Activated CD4-positive, alpha-beta T cell treated with anti-CD3 and anti-CD28 coated beads for 36 hours (primary cell): ENCODE results near the gene AGFG2. TPM values are rescaled to one million over a fixed set of nuclear protein-coding genes. Genes with fewer than 3 reads are reported as not detected.
A peak's percentile ranks its signal among the peaks of the same experiment; 100 is the strongest.
"Not testable (repeated sequence)": the region's sequence is repeated elsewhere in the genome, so short reads cannot be mapped to it uniquely, and the experiment has no call there.

Source experiments
- ATAC-seq: fragments of 200-7000 bp; cut with Tn5 transposase; one replicate; pipeline ENCODE4 v1.10.0; 2021; ENCODE audit warnings: mild to moderate bottlenecking, moderate library complexity
- CTCF ChIA-PET: fragments of 350-600 bp; sonication (Branson Sonifier 250); formaldehyde crosslinking; loops from one replicate; lab custom pipeline; 2021; ENCODE audit warnings: antibody characterized with exemption; lab: Charles Lee
- POLR2A ChIA-PET: fragments of 350-600 bp; sonication (Branson Sonifier 250); formaldehyde crosslinking; loops from one replicate; lab custom pipeline; 2021; ENCODE audit warnings: antibody characterized with exemption, inconsistent platforms; lab: Charles Lee
- DNase-seq: peaks from one replicate; pipeline ENCODE4 v3.0.0-alpha.2; 2020
- H3K27ac Mint-ChIP-seq: one replicate; pipeline ENCODE4 v1.8.0; 2021; ENCODE audit warnings: mixed read lengths
- H3K27me3 Mint-ChIP-seq: one replicate; pipeline ENCODE4 v1.8.0; 2021; ENCODE audit warnings: mixed read lengths
- H3K36me3 Mint-ChIP-seq: one replicate; pipeline ENCODE4 v1.8.0; 2021; ENCODE audit warnings: low read depth, mixed read lengths
- H3K4me1 Mint-ChIP-seq: one replicate; pipeline ENCODE4 v1.8.0; 2021; ENCODE audit warnings: mixed read lengths
- H3K4me3 Mint-ChIP-seq: one replicate; pipeline ENCODE4 v1.8.0; 2021; ENCODE audit warnings: mild to moderate bottlenecking, moderate library complexity, mixed read lengths
- H3K9me3 Mint-ChIP-seq: one replicate; pipeline ENCODE4 v1.8.0; 2021; ENCODE audit warnings: low read depth, mixed read lengths
- intact Hi-C, 2 experiments: fragments of 100-400 bp; cut with DNase I in 1 of 2; cut with micrococcal nuclease in 1 of 2; formaldehyde crosslinking; loops; one replicate each; pipeline versions ENCODE4 v1.14.2 to v1.15.1; 2022 to 2024; cut with DNase I, micrococcal nuclease
- total RNA-seq, 2 experiments: library from RNA; stranded (reverse); gene quantifications; one replicate each; pipeline ENCODE4 v1.2.3, GENCODE V29; 2021

AGFG2 gene
- total RNA-seq, 2 experiments from 2014 or later, result 49.3 to 49.4 TPM

- CTCF ChIA-PET, result interaction anchor here (1.2 to 1.3 kb wide), 2 partner anchors 19 to 175 kb away, joined by 5 read pairs; no protein-coding TSS in a partner anchor
- POLR2A ChIA-PET, result no interaction called here
- Mint-ChIP-seq H3K4me1 (peaks cover 56% of the 10 kb centered on the region), H3K9me3 (no peaks in the 10 kb centered on the region), H3K27ac (peak overlapping the region; percentile 85), H3K4me3 (peak overlapping the region; percentile 98), H3K36me3 (peaks cover 14% of the 10 kb centered on the region), H3K27me3 (no peaks in the 10 kb centered on the region)
- DNase-seq (no peak), ATAC-seq (no peak)
- intact Hi-C loops, result loop anchor here in 1 of 2 experiments (10.0 kb wide), 2 partner anchors 455 to 525 kb away; partner anchors contain the start of genes COPS6, ZKSCAN1 and ZNF3
Observed at GRCh38 chr7:100540073-100540723, 1.2 kb downstream of the AGFG2 start.

GRCh38 chr7:100541309-100541708, 2.3 kb downstream of the AGFG2 start:
- POLR2A ChIA-PET, result interaction anchor here (1.3 kb wide), 1 partner anchor 14 kb away, joined by 5 read pairs; no protein-coding TSS in a partner anchor
- intact Hi-C loops, result loop anchor here in 1 of 2 experiments (10.0 kb wide), 2 partner anchors 457 to 527 kb away; partner anchors contain the start of genes COPS6, ZKSCAN1 and ZNF3
- Mint-ChIP-seq H3K4me3 (peak overlapping the region; percentile 98), H3K4me1 (peaks cover 66% of the 10 kb centered on the region), H3K27ac (peak overlapping the region; percentile 99), H3K36me3 (peaks cover 15% of the 10 kb centered on the region)
- not testable (repeated sequence) for H3K9me3 Mint-ChIP-seq, ATAC-seq, DNase-seq, H3K27me3 Mint-ChIP-seq
- CTCF ChIA-PET, result interaction anchor here (1.1 to 2.9 kb wide), 5 partner anchors 18 to 72 kb away, joined by 3 to 21 read pairs (median 5); partner anchors contain the start of gene TSC22D4

GRCh38 chr7:100543586-100543985, 4.6 kb downstream of the AGFG2 start:
- Mint-ChIP-seq H3K4me1 (peaks cover 83% of the 10 kb centered on the region), H3K4me3 (peak overlapping the region; percentile 98), H3K9me3 (no peaks in the 10 kb centered on the region), H3K27ac (peak overlapping the region; percentile 99), H3K36me3 (peaks cover 25% of the 10 kb centered on the region), H3K27me3 (no peaks in the 10 kb centered on the region)
- POLR2A ChIA-PET, result no interaction called here
- CTCF ChIA-PET, result interaction anchor here (1.6 to 2.9 kb wide), 2 partner anchors 16 to 182 kb away, joined by 3 to 21 read pairs; no protein-coding TSS in a partner anchor
- intact Hi-C loops, result loop anchor here in 1 of 2 experiments (10.0 kb wide), 2 partner anchors 459 to 529 kb away; partner anchors contain the start of genes COPS6, ZKSCAN1 and ZNF3
- ATAC-seq (no peak), DNase-seq (no peak)

- H3K27ac Mint-ChIP-seq, result peak overlapping the region; percentile 99
- POLR2A ChIA-PET, result interaction anchor here (0.9 to 1.6 kb wide), 2 partner anchors 17 to 116 kb away, joined by 3 to 7 read pairs; partner anchors contain the start of gene ZCWPW1
- ATAC-seq, result no peak
Observed at GRCh38 chr7:100544386-100544785, 5.4 kb downstream of the AGFG2 start.

GRCh38 chr7:100544967-100545359, 6.0 kb downstream of the AGFG2 start:
- Mint-ChIP-seq H3K27ac (peak overlapping the region; percentile 99), H3K27me3 (no peaks in the 10 kb centered on the region), H3K4me3 (peak overlapping the region; percentile 98), H3K4me1 (peaks cover 95% of the 10 kb centered on the region), H3K36me3 (peaks cover 36% of the 10 kb centered on the region), H3K9me3 (no peaks in the 10 kb centered on the region)
- DNase-seq, result no peak
- ATAC-seq, result no peak
- CTCF ChIA-PET, result interaction anchor here (0.9 to 2.2 kb wide), 11 partner anchors 10 to 180 kb away, joined by 3 to 20 read pairs (median 4); no protein-coding TSS in a partner anchor
- intact Hi-C loops, result loop anchor here (1.0 to 10.0 kb wide), 9 partner anchors 14 to 530 kb away; partner anchors contain the start of genes COPS6 (in 1 of the 2), MEPCE (in 1 of the 2), MOSPD3 (in 1 of the 2) and TSC22D4 (in 1 of the 2)
- POLR2A ChIA-PET, result interaction anchor here (0.9 to 1.6 kb wide), 2 partner anchors 17 to 116 kb away, joined by 3 to 7 read pairs; partner anchors contain the start of gene ZCWPW1

More at GRCh38 chr7:100544386-100544785, 5.4 kb downstream of the AGFG2 start:
- H3K4me1 Mint-ChIP-seq, result peaks cover 90% of the 10 kb centered on the region
- intact Hi-C loops, result loop anchor here (2.0 to 10.0 kb wide), 3 partner anchors 18 to 530 kb away; partner anchors contain the start of genes COPS6 (in 1 of the 2), ZKSCAN1 (in 1 of the 2) and ZNF3 (in 1 of the 2)
- no peaks in the 10 kb centered on the region for H3K27me3 Mint-ChIP-seq
- peaks cover 32% of the 10 kb centered on the region for H3K36me3 Mint-ChIP-seq
- CTCF ChIA-PET, result interaction anchor here (0.9 to 2.2 kb wide), 7 partner anchors 15 to 181 kb away, joined by 3 to 20 read pairs (median 4); no protein-coding TSS in a partner anchor
- no peaks in the 10 kb centered on the region for H3K9me3 Mint-ChIP-seq
- H3K4me3 Mint-ChIP-seq, result peak overlapping the region; percentile 98
- no peak for DNase-seq

GRCh38 chr7:100545360-100546128, 6.5 kb downstream of the AGFG2 start:
- Mint-ChIP-seq H3K27ac (peak overlapping the region; percentile 99), H3K27me3 (no peaks in the 10 kb centered on the region), H3K4me3 (peak overlapping the region; percentile 98), H3K9me3 (no peaks in the 10 kb centered on the region), H3K4me1 (peaks cover 96% of the 10 kb centered on the region), H3K36me3 (peaks cover 38% of the 10 kb centered on the region)
- ChIA-PET POLR2A (interaction anchor here (0.9 to 1.6 kb wide), 3 partner anchors 18 to 117 kb away, joined by 3 to 7 read pairs (median 3); partner anchors contain the start of gene ZCWPW1), CTCF (interaction anchor here (0.9 to 2.2 kb wide), 11 partner anchors 9 to 180 kb away, joined by 3 to 20 read pairs (median 4); no protein-coding TSS in a partner anchor)
- ATAC-seq (peak; percentile 78), DNase-seq (peak; percentile 82)
- intact Hi-C loops, result loop anchor here (1.0 to 10.0 kb wide), 9 partner anchors 14 to 531 kb away; partner anchors contain the start of genes TSC22D4 (in 2 of the 2), COPS6 (in 1 of the 2), MEPCE (in 1 of the 2) and MOSPD3 (in 1 of the 2)

GRCh38 chr7:100546129-100546925, 7.3 kb downstream of the AGFG2 start:
- Mint-ChIP-seq H3K9me3 (no peaks in the 10 kb centered on the region), H3K4me3 (peak overlapping the region; percentile 98), H3K27ac (peak overlapping the region; percentile 99), H3K27me3 (no peaks in the 10 kb centered on the region), H3K4me1 (peaks cover 91% of the 10 kb centered on the region), H3K36me3 (peaks cover 35% of the 10 kb centered on the region)
- CTCF ChIA-PET, result interaction anchor here (0.6 to 4.8 kb wide), 10 partner anchors 8 to 159 kb away, joined by 3 to 41 read pairs (median 4); no protein-coding TSS in a partner anchor
- intact Hi-C loops, result loop anchor here (1.0 to 10.0 kb wide), 3 partner anchors 67 to 532 kb away; partner anchors contain the start of genes COPS6 (in 1 of the 2), TSC22D4 (in 1 of the 2), ZKSCAN1 (in 1 of the 2) and ZNF3 (in 1 of the 2)
- POLR2A ChIA-PET, result interaction anchor here (1.2 to 1.6 kb wide), 3 partner anchors 26 to 118 kb away, joined by 3 to 7 read pairs (median 5); partner anchors contain the start of genes FBXO24, LRCH4 and ZCWPW1
- no peak for ATAC-seq
- no peak for DNase-seq

- intact Hi-C loops, result loop anchor here (1.0 to 10.0 kb wide), 3 partner anchors 68 to 532 kb away; partner anchors contain the start of genes COPS6 (in 1 of the 2), TSC22D4 (in 1 of the 2), ZKSCAN1 (in 1 of the 2) and ZNF3 (in 1 of the 2)
- ChIA-PET CTCF (interaction anchor here (0.6 to 4.8 kb wide), 6 partner anchors 12 to 158 kb away, joined by 3 to 41 read pairs (median 4); no protein-coding TSS in a partner anchor), POLR2A (interaction anchor here (1.2 kb wide), 1 partner anchor 39 kb away, joined by 5 read pairs; the partner anchor contains the start of genes FBXO24 and LRCH4)
- Mint-ChIP-seq H3K36me3 (peaks cover 35% of the 10 kb centered on the region), H3K27me3 (no peaks in the 10 kb centered on the region), H3K4me1 (peaks cover 83% of the 10 kb centered on the region), H3K9me3 (no peaks in the 10 kb centered on the region), H3K27ac (peak overlapping the region; percentile 99), H3K4me3 (peak overlapping the region; percentile 98)
- DNase-seq (peak; percentile 43), ATAC-seq (no peak)
Observed at GRCh38 chr7:100546926-100547800, 8.2 kb downstream of the AGFG2 start.
